Panc1 (cell line): ENCODE results near the gene RBKS.

ENCODE experiments used
- CTCF ChIP-seq: fragments of 450-650 bp; IDR thresholded peaks from 2 replicates; pipeline ENCODE4 v1.5.1; 2017; ENCODE audit warnings: mild to moderate bottlenecking
- POLR2AphosphoS5 ChIP-seq: IDR thresholded peaks from 2 replicates; pipeline ENCODE4 v1.6.1; 2012; ENCODE audit warnings: mild to moderate bottlenecking, low read depth, low read length, moderate library complexity
- SIN3A ChIP-seq: IDR thresholded peaks from 2 replicates; pipeline ENCODE4 v1.6.1; 2012; ENCODE audit warnings: low read depth, mild to moderate bottlenecking, low read length, moderate library complexity, borderline replicate concordance; ENCODE audit not compliant: insufficient read depth

DNA sequence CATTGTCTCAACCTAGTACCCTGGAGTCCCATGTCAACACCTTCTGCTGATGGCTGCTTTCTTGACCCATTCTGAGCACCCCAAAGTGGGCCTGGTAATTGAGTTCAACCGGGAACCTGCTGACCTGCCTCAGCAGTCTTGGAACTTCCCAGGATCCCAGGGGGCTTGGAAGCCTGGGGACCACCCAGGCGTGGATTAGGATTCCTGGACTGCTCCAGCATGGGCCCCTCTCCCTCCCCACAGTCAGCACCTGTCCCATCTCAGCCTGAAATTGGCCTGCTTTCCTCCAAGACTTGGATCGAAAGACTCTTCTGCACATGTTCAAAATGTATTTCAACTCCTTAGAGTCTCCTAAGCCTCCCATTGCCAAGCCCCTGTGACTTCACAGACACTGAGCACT, 134.1 kb downstream of the RBKS start:
- TF ChIP-seq CTCF = no peak
- no peak for TF ChIP-seq SIN3A
- TF ChIP-seq POLR2AphosphoS5 = no peak
